ENCODE measurements around the gene SEC14L6. TPM values are rescaled to one million over a fixed set of nuclear protein-coding genes. Genes with fewer than 3 reads are reported as not detected.

The SEC14L6 gene
- total RNA-seq, 4 donors from 2014 or later, result 1.2 to 1.5 (median 1.4) TPM; not detected in 1

DNA sequence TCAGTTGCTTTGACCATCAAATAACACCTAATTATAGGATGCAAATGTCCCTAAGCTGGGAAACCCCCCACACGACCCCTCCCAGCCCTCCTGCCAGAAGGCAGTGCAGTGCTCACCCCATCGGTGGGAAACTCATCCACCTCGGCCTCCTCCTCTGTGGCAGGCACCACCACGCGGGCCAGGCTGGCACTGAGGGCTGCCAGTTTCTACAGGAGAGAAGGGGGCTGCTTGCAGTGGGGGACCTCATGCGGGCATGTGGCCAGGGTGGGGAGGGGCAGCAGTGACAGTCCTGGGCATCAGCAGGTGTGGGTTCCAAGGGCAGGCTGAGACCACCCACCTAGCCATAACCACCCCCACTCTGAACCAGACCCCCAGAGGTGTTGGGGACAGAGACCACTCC, 34.4 kb upstream of the SEC14L6 start:
- WGBS, result 78% methylated on average over 6 of the region's 6 CpGs
- Histone ChIP-seq H3K9me3 (no peaks in the 10 kb centered on the region), H3K4me3 (no peak overlapping the region), H3K4me1 (peaks cover 0 to 4% (median 2%) of the 10 kb centered on the region in 4 donors), H3K27me3 (no peaks in the 10 kb centered on the region), H3K36me3 (peaks cover 93 to 100% (median 100%) of the 10 kb centered on the region in 4 donors), H3K27ac (replicated peaks in 1 of 4) (no peak overlapping the region)
- DNase-seq (ENCODE audit: extremely low spot score), result no peak
- no peak for TF ChIP-seq POLR2AphosphoS5 (IDR thresholded peaks at IDR 0.05)
- no peak for TF ChIP-seq EP300 (IDR thresholded peaks at IDR 0.05)
- no peak for TF ChIP-seq POLR2A (IDR thresholded peaks at IDR 0.05; ENCODE audit: low read depth)
- no peak for TF ChIP-seq CTCF (IDR thresholded peaks at IDR 0.05)
- intact Hi-C loops (cut with DNase I), result no loop called here

DNA sequence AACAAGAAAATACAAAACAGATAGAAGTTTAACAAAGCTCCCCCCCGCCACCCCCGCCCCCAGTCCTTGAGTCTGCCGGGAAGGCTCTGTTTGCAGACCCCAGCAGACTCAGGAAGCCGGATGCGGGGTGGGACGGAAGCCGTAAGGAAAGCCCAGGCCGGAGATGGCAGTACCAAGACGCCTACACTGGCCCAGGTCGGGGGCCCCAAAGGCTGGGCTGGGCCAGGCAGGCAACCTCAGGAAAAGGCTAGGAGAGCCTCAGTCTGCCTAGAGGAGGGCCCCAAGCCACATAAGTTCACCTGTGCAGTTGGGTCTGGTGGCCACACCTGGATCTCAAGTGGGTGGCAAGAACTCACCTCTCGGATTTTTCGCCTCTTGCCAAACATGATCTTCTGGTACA, 31.9 kb upstream of the SEC14L6 start:
- Histone ChIP-seq H3K27me3 (peaks cover 0 to 7% (median 0%) of the 10 kb centered on the region in 4 donors), H3K4me3 (no peak overlapping the region), H3K27ac (replicated peaks in 1 of 4) (no peak overlapping the region), H3K4me1 (peaks cover 8 to 22% (median 18%) of the 10 kb centered on the region in 4 donors), H3K36me3 (peaks cover 71 to 84% (median 81%) of the 10 kb centered on the region in 4 donors), H3K9me3 (no peaks in the 10 kb centered on the region)
- no peak for DNase-seq (ENCODE audit: extremely low spot score)
- WGBS, result 91% methylated on average over 5 of the region's 12 CpGs
- intact Hi-C loops (cut with DNase I), result no loop called here
- TF ChIP-seq EP300 (IDR thresholded peaks at IDR 0.05) (no peak), POLR2A (IDR thresholded peaks at IDR 0.05; ENCODE audit: low read depth) (no peak), POLR2AphosphoS5 (IDR thresholded peaks at IDR 0.05) (no peak), CTCF (IDR thresholded peaks at IDR 0.05) (no peak)

GRCh38 chr22:30575859-30576258, 29.3 kb upstream of the SEC14L6 start:
- Histone ChIP-seq H3K36me3 (peaks cover 47 to 58% (median 55%) of the 10 kb centered on the region in 4 donors), H3K4me1 (peaks cover 8 to 22% (median 18%) of the 10 kb centered on the region in 4 donors), H3K27me3 (peaks cover 0 to 7% (median 0%) of the 10 kb centered on the region in 4 donors), H3K4me3 (no peak overlapping the region), H3K27ac (replicated peaks in 1 of 4) (peak overlapping the region in 3 of 4 donors; percentile 20 to 55 (median 32)), H3K9me3 (no peaks in the 10 kb centered on the region)
- 91% methylated on average over 9 of the region's 15 CpGs for WGBS
- TF ChIP-seq CTCF (IDR thresholded peaks at IDR 0.05) (no peak), POLR2AphosphoS5 (IDR thresholded peaks at IDR 0.05) (no peak), POLR2A (IDR thresholded peaks at IDR 0.05; ENCODE audit: low read depth) (no peak), EP300 (IDR thresholded peaks at IDR 0.05) (no peak)
- intact Hi-C loops (cut with DNase I), result no loop called here
- no peak for DNase-seq (ENCODE audit: extremely low spot score)

- WGBS, result 52% methylated on average over 9 of the region's 12 CpGs
- DNase-seq (ENCODE audit: extremely low spot score), result no peak
- Histone ChIP-seq H3K27me3 (peaks cover 0 to 7% (median 0%) of the 10 kb centered on the region in 4 donors), H3K4me3 (peak overlapping the region; percentile 19 to 39 (median 27)), H3K36me3 (peaks cover 39 to 50% (median 48%) of the 10 kb centered on the region in 4 donors), H3K9me3 (no peaks in the 10 kb centered on the region), H3K4me1 (peaks cover 8 to 22% (median 18%) of the 10 kb centered on the region in 4 donors), H3K27ac (replicated peaks in 1 of 4) (peak overlapping the region; percentile 27 to 65 (median 46))
- intact Hi-C loops (cut with DNase I), result no loop called here
- TF ChIP-seq POLR2A (IDR thresholded peaks at IDR 0.05; ENCODE audit: low read depth), result no peak
- TF ChIP-seq EP300 (IDR thresholded peaks at IDR 0.05), result no peak
- TF ChIP-seq POLR2AphosphoS5 (IDR thresholded peaks at IDR 0.05), result no peak
- TF ChIP-seq CTCF (IDR thresholded peaks at IDR 0.05), result no peak
Measured at GRCh38 chr22:30574997-30575671, 28.6 kb upstream of the SEC14L6 start.

Measured in esophagus muscularis mucosa (tissue), 4 donors.